GM19372 (cell line): ENCODE data around the gene ENOX2.

ENCODE experiments used
- ATAC-seq: cut with Tn5 transposase; IDR thresholded peaks from one replicate; pipeline ENCODE4 v1.9.1; 2021; ENCODE audit warnings: mild to moderate bottlenecking, low read depth, moderate library complexity; ENCODE audit not compliant: unreplicated experiment

Gene ENOX2

GRCh38 chrX:130771648-130772047 lies 131.4 kb downstream of the ENOX2 start:
- no peak for ATAC-seq

DNA sequence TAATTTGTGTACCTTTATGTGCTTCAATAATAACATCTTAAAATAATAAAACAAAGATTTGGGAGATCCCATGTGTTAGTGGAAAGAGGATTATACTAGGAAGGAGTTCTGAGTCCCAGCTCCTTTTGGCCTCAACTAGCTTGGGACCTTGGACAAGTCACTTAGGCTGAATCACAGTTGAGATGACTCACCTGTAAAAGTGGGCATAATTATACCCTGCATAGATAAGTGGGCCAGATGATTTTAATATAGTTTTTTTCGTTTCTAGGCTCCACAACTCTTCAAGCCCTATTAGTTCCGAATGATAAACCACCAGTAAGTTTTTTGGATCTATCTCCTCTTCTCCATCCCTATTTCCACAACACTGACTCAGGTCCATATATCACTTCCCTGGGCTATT lies 131.8 kb downstream of the ENOX2 start:
- ATAC-seq: no peak

GRCh38 chrX:130770615-130771014 lies 132.4 kb downstream of the ENOX2 start:
- no peak for ATAC-seq

- no peak for ATAC-seq
Measured at GRCh38 chrX:130769835-130770234, 133.2 kb downstream of the ENOX2 start.

GRCh38 chrX:130758072-130758471 lies 144.9 kb downstream of the ENOX2 start:
- no peak for ATAC-seq

DNA sequence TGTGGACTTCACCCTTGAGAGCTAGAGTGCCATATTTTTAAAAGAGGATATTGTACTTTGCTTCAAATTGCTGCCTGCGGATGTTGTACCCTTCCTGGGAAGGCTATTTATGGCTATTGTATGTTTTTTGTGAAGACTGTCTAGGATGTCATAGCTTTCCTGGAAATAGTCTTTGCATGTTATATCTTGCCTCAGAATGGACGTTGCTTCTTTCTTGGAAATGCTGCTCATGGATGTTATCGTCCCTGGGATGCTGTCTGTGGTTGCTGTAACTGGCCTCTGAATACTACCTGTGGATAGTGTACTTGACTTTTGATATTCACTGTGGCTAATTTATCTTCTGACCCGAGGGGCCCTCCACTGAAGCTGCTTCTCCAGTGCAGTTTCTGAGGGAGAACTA lies 146.8 kb downstream of the ENOX2 start:
- ATAC-seq: no peak

- no peak for ATAC-seq
Measured at GRCh38 chrX:130754353-130754752, 148.7 kb downstream of the ENOX2 start.

DNA sequence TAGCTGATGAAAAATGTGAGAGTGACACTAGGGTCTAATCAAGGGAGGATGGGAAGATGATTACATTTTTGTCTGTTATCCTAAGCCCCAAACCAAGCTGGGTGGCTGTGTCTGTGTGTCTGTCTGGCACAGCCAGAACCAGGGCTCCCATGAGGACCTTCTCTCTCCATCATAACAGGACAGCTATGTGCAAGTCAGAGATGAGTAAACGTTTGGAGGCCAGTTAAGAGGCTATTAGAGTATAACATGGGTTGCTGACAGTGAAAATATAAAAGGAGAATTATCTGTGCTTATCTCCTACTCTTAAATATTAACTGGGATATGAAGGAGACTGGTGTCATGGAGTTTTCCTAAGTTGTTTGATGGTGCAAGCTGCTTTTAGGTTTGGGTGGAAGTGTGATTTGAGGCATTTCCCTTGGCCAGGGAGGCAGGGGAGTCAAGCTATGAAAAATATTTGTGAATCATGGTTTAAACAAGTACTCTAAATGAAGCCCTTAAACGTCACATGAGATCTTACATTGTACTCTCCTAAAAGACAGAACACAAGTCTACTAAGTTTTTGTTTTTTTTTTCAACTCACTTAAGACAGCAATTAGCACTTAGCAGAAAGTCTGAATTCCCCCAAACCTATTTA lies 156.2 kb downstream of the ENOX2 start:
- ATAC-seq: no peak

DNA sequence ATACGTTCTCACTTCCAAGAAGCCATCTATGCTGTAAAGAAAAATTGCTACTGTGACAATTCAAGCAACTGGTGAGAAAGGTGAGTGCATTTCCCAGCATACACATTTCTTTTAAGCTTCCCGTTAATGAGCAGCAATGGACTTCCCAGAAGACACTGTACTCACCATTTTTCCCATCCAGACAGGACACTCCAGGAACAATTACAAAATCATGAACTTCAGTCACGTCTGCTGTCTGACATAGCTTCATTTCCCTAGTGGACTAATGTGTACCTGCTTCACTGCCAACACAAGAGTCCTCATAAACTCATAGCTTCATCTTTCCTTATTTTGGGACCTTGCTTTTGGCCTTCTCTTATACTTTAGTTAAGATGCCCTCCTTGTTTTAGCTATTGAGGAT lies 156.9 kb downstream of the ENOX2 start:
- ATAC-seq: no peak

DNA sequence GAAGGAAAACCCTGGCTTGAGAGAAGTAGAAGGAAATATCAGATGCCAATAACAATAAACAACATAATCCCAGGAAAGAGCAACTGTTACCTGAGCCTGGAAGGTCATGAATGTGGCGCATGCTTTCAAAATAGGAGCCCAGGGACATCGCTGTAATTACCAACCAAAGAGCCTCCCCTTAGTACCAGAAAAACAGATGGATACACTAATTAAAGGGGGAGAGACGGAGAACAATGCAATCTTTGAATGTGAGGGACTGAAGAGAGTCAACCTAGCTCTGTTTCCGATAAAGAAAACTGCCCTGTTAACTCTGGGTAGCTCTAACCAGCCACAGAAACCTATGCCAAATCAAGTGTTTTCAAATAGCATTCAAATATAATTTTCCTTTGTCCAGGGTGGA lies 161.4 kb downstream of the ENOX2 start:
- ATAC-seq: no peak

DNA sequence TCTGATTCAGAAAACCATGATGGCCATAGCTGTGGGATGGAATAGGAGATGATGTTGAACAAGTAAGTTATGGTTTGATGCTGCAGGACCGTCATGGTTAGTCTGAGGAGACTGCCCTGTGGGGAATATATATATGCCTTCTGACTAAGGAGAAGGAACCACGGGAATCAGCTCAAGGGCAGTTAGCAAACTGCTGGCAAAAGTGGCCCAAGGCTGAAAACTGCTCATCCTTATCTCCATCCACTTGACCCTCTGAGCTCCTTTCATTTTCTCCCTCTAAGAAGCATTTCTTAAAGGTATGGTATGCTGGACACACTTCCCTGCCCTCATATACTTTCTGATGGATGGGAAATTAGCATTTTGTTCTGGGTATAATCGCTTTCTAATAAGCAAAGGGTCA lies 161.9 kb downstream of the ENOX2 start:
- ATAC-seq: no peak

- ATAC-seq: no peak
Measured at GRCh38 chrX:130738638-130739195, 164.3 kb downstream of the ENOX2 start.

DNA sequence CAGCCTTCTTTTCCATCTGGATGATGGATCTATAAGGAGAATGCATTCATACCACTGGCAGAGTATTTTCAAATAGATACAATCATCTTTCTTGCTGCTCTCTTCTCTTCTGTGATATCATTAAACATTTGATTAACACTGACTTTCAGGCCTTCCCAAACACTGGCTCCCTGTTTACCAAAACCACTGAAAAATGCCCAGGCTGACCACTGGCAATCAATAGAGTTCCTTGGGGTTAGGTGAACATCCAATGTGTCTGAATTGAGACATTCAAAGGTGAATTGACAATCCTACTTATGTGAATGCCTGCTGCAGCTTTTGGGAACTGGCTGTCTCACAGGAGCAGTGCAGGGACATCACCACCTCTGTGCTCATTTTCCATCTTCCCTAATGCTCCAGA lies 168.3 kb downstream of the ENOX2 start:
- no peak for ATAC-seq

- ATAC-seq: no peak
Measured at GRCh38 chrX:130728208-130728607, 174.8 kb downstream of the ENOX2 start.

GRCh38 chrX:130726661-130727060 lies 176.3 kb downstream of the ENOX2 start:
- no peak for ATAC-seq

DNA sequence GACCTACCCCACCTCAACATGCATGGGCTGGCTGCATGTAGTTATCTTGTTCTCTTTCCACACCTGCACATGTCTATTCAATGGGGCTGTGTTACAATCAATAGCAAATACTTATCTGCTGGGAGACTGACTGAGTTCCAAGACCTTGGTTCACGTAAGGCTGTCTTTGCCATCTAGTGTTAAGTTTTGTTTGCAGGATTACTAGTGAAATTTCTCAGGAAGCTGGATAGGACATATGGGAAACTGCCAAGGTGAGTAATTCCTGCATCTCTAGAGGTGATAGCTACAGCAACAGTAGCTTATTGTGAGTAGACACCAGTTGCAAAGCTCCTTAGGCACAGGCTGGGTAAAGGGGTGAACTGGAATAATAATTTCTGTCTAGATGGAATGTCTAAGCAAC lies 177.5 kb downstream of the ENOX2 start:
- no peak for ATAC-seq

DNA sequence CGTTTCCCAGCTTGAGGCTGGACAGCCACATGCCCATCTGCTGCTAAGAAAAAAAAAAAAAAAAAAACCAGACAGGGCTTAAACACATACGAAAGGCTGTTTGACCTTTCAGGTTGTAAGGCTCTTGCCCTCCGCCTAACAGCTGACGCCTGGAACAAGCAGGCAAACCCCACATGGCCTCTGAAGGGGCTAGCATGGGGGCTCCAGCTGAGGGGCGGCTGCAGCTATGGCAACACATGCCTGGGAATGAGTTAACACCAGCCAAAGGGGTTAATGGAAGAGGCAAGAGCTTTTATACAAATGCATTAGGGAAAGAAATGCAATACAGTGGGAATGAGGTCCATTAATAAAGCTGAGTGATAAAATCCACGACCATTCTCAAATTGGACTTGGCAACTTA lies 183.6 kb downstream of the ENOX2 start:
- no peak for ATAC-seq

DNA sequence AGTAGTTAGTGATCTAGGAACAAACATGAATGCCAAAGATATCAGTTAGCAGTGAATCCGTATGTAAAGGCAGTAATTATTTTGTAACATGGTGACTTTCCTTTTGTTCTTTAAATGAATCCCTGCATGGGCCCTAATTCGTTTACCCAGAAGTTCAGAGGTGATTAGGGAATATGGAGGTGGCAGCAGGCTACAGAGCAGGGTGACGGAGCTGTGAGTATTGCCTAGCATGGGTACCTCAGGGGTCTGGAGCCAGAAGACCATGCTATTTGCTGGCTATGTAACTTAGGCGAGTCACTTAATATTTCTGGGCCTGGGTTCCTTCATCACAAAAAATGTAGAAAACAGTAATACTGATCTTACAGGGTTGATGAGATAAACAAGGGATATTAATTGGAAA lies 184.9 kb downstream of the ENOX2 start:
- no peak for ATAC-seq

GRCh38 chrX:130716781-130717413 lies 186.1 kb downstream of the ENOX2 start:
- ATAC-seq: no peak

DNA sequence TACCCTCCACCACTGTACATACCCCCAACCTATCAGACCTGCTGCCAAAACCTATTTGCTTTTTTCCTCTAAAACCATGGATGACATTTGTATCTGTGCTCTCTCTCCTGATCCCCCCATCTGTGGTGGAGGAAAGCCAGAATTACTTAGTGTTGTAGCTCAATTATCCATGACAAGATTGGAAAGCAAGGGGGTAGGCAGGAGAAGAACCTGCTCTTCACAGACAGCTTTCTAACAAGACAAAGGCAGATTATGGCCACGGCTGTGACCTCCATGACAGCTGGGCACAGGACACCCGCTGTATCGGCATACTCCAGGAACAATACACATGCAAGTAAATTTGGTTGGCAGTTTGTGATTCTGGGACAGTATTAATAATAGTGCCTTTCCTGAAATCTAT lies 186.7 kb downstream of the ENOX2 start:
- no peak for ATAC-seq

DNA sequence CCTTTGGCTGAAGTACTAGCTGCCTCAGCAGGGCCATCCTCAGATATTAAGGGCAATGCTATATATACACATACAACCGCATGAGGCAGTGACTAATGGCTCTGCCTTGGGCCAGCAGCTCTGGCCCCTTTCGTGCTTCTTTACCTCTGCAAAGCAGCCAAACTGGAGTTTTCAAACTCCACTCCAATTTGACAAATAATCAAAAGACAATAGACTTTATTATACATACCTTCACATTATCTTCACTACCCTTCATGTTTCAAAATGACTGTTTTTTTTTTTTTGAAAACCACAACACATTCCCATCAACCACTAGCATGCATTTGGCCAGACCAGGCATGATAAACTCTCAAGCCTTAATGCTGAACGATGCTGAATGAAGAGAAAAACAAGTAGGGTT lies 187.7 kb downstream of the ENOX2 start:
- ATAC-seq: no peak

GRCh38 chrX:130714665-130715064 lies 188.3 kb downstream of the ENOX2 start:
- no peak for ATAC-seq
